Spleen (tissue), 7 donors: ENCODE results near the gene DICER1.

ENCODE experiments used
- POLR2A ChIP-seq, 3 donors: fragments of 450-650 bp; IDR thresholded peaks; one replicate each; pipeline ENCODE4 v1.5.1; 2017; ENCODE audit warnings: antibody characterized with exemption in 3 of 3, mild to moderate bottlenecking in 1 of 3
- POLR2AphosphoS5 ChIP-seq, 3 donors: sonication (generic); formaldehyde crosslinking; IDR thresholded peaks; one replicate each; pipeline ENCODE4 v1.5.1; 2017; ENCODE audit warnings: antibody characterized with exemption in 3 of 3
- TF ChIP-seq, protein P1 (sequence below), 11 experiments: fragments of 200-600 bp in 7 of 11; fragments of 450-650 bp in 4 of 11; sonication (generic) in 4 of 11; IDR thresholded peaks in 8 of 11; conservative IDR thresholded peaks in 3 of 11; 1 replicate in 7 of 11; 2 replicates in 4 of 11; pipeline versions ENCODE4 v1.4.0 to v1.8.0; 2016 to 2021; ENCODE audit warnings: antibody characterized with exemption in 11 of 11, inconsistent platforms in 4 of 11, mild to moderate bottlenecking in 1 of 11
- donor health status: DM: no; HTN: no; CAD: no; lungs with moderate emphysema.
- donor health status: DM: no; HTN: no; CAD: no.
- donor health status: DM: no; HTN: no; CAD: no.

DNA sequence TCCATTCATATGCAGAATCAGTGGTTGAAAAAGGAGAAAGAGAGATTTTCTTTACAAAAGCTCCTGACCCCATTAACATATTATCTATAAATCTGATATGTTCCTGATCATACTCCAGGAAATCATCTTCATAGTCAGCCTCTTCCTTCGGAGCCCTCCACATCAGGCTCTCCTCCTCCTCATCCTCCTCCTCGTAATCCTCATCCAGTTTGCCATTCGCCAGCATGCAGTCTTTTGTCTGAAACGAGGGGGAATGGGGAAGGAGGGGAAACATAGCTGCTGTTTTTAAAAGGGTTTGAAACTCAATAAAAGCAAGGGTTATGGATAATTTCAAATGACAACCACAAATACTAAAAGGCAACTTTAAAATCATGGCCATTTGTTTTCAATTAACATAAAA, 60.9 kb downstream of the DICER1 start:
- TF ChIP-seq, protein P1, sequence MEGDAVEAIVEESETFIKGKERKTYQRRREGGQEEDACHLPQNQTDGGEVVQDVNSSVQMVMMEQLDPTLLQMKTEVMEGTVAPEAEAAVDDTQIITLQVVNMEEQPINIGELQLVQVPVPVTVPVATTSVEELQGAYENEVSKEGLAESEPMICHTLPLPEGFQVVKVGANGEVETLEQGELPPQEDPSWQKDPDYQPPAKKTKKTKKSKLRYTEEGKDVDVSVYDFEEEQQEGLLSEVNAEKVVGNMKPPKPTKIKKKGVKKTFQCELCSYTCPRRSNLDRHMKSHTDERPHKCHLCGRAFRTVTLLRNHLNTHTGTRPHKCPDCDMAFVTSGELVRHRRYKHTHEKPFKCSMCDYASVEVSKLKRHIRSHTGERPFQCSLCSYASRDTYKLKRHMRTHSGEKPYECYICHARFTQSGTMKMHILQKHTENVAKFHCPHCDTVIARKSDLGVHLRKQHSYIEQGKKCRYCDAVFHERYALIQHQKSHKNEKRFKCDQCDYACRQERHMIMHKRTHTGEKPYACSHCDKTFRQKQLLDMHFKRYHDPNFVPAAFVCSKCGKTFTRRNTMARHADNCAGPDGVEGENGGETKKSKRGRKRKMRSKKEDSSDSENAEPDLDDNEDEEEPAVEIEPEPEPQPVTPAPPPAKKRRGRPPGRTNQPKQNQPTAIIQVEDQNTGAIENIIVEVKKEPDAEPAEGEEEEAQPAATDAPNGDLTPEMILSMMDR (IDR thresholded peaks at IDR 0.05 in 8 of 11, conservative IDR thresholded peaks at IDR 0.05 in 3 of 11): no peak
- TF ChIP-seq POLR2A (IDR thresholded peaks at IDR 0.05) (no peak), POLR2AphosphoS5 (IDR thresholded peaks at IDR 0.05) (no peak)
